A549 (cell line): ENCODE results near the gene ADCY3.

Source experiments
- CBX2 ChIP-seq: fragments of 200-600 bp; sonication (generic); IDR thresholded peaks from 2 replicates; pipeline ENCODE4 v1.6.1; 2016; ENCODE audit warnings: low read depth, mild to moderate bottlenecking, borderline replicate concordance
- CEBPB ChIP-seq, 2 experiments: fragments of >200 bp in 1 of 2; sonication (Bioruptor Twin) in 1 of 2; formaldehyde crosslinking in 1 of 2; IDR thresholded peaks; 2 replicates each; pipeline ENCODE4 v1.6.1; 2012 to 2016
- CHD2 ChIP-seq: fragments of 150-350 bp; IDR thresholded peaks from 2 replicates; pipeline ENCODE4 v1.6.1; 2014; ENCODE audit warnings: low read length; ENCODE audit not compliant: partially characterized antibody
- CTCF ChIP-seq: fragments of >200 bp; sonication (Bioruptor Twin); formaldehyde crosslinking; IDR thresholded peaks from 3 replicates; pipeline ENCODE4 v1.5.1; 2016
- E2F6 ChIP-seq: IDR thresholded peaks from 2 replicates; pipeline ENCODE4 v1.6.1; 2012; ENCODE audit warnings: low read depth, borderline replicate concordance
- EP300 ChIP-seq, 2 experiments: fragments of >200 bp; sonication (Bioruptor Twin); formaldehyde crosslinking; IDR thresholded peaks; 2 replicates in 1 of 2; 3 replicates in 1 of 2; pipeline ENCODE4 v1.6.1; 2016 to 2017
- JUN ChIP-seq, 2 experiments: fragments of >200 bp; sonication (Bioruptor Twin); formaldehyde crosslinking; IDR thresholded peaks; 2 replicates in 1 of 2; 3 replicates in 1 of 2; pipeline ENCODE4 v1.6.1; 2016 to 2017
- MAX ChIP-seq: IDR thresholded peaks from 2 replicates; pipeline ENCODE4 v1.6.1; 2012
- MAZ ChIP-seq: fragments of 150-350 bp; IDR thresholded peaks from 2 replicates; pipeline ENCODE4 v1.6.1; 2014; ENCODE audit warnings: antibody characterized with exemption, low read depth, low read length, borderline replicate concordance
- POLR2A ChIP-seq: IDR thresholded peaks from 2 replicates; pipeline ENCODE4 v1.6.1; 2012; ENCODE audit warnings: mild to moderate bottlenecking, low read length
- RAD21 ChIP-seq, 2 experiments: fragments of >200 bp in 1 of 2; sonication (Bioruptor Twin) in 1 of 2; formaldehyde crosslinking in 1 of 2; IDR thresholded peaks in 1 of 2; conservative IDR thresholded peaks in 1 of 2; 2 replicates in 1 of 2; 3 replicates in 1 of 2; pipeline ENCODE4 v1.6.1; 2012 to 2018; ENCODE audit warnings: inconsistent platforms in 1 of 2
- REST ChIP-seq: fragments of 200-600 bp; sonication (generic); IDR thresholded peaks from 2 replicates; pipeline ENCODE4 v1.6.1; 2016; ENCODE audit warnings: antibody characterized with exemption, mild to moderate bottlenecking, moderate library complexity
- SREBF2 ChIP-seq: fragments of 450-650 bp; IDR thresholded peaks from 2 replicates; pipeline ENCODE4 v1.6.1; 2014; ENCODE audit warnings: mild to moderate bottlenecking, moderate library complexity
- ZSCAN20 ChIP-seq: fragments of 250-450 bp; sonication (Bioruptor Pico); IDR thresholded peaks from 2 replicates; pipeline ENCODE4 v1.8.0; 2022; ENCODE audit warnings: mild to moderate bottlenecking, moderate library complexity

- TF ChIP-seq MAZ (no peak), CTCF (no peak), CEBPB (IDR thresholded peaks at IDR 0.05) (no peak), RAD21 (conservative IDR thresholded peaks at IDR 0.05 in 1 of 2, IDR thresholded peaks at IDR 0.05 in 1 of 2) (no peak), JUN (IDR thresholded peaks at IDR 0.05) (no peak), POLR2A (no peak), REST (no peak), EP300 (IDR thresholded peaks at IDR 0.05) (no peak), CHD2 (no peak), SREBF2 (no peak), E2F6 (no peak), ZSCAN20 (CRISPR knock-in tag) (no peak), CBX2 (no peak), MAX (no peak)
These were observed 46.4 kb downstream of the ADCY3 start for GRCh38 chr2:24873619-24874018.
